ENCODE results near the gene DNMBP. TPM values are rescaled to one million over a fixed set of nuclear protein-coding genes. Genes with fewer than 3 reads are reported as not detected.

DNMBP gene
- total and polyA plus RNA-seq, 2 of the 8 experiments (the other 6 are each of a cell fraction or from before 2014, with no cell fraction given) = 19.1 to 26.4 TPM

DNA sequence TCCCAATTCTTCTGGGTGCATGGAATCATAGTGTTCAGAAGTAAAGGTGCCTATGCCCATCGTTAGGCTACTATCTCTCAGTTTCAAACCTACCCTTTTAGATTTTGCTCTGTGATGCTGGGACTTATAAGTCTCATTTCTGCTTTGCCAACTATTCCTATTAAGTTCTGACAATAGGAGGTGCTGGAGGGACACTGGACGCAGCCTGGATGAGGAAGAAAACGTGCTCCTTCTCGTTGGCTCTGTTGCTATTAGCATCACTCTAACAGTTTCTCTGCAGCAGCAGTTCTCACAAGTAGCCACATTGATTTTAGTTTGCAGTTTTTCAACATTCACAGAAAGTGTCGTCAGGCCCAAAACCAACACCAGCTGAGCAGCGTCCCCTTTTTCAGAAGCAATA is 154.9 kb downstream of the DNMBP start:
- Histone ChIP-seq H3K18ac (ENCODE audit: extremely low read depth, low read length) (no peak overlapping the region), H3K9me3 (ENCODE audit: insufficient read depth in 2 of 2, low read depth in 1 of 2, low read length in 1 of 2) (no peaks in the 10 kb centered on the region), H3K56ac (replicated peaks; ENCODE audit: insufficient read length, low read depth, low read length) (no peak overlapping the region), H2BK120ac (replicated peaks; ENCODE audit: low read depth, low read length) (no peak overlapping the region), H2BK20ac (ENCODE audit: low read length) (no peak overlapping the region), H4K5ac (ENCODE audit: insufficient read length, low read depth, low read length) (no peak overlapping the region), H3K4me1 (replicated peaks in 1 of 4; ENCODE audit: control insufficient read depth in 3 of 4, insufficient read depth in 4 of 4, low read length in 3 of 4) (peaks cover 4 to 11% (median 9%) of the 10 kb centered on the region in 4 experiments; a peak in 6 of 7 replicates), H3K23me2 (ENCODE audit: low read depth, low read length) (no peaks in the 10 kb centered on the region), H3K27ac (ENCODE audit: low read depth, low read length) (no peak overlapping the region), H4K91ac (replicated peaks; ENCODE audit: insufficient read length, low read length) (no peak overlapping the region), H3K4ac (replicated peaks; ENCODE audit: insufficient read length, low read depth, low read length) (no peak overlapping the region), H3K27me3 (replicated peaks in 1 of 4; ENCODE audit: control insufficient read depth in 3 of 4, extremely low read depth in 1 of 4, insufficient read depth in 3 of 4, low read length in 3 of 4) (no peaks in the 10 kb centered on the region), H3K9ac (replicated peaks in 1 of 4; ENCODE audit: extremely low read depth in 1 of 4, low read depth in 3 of 4, low read length in 3 of 4) (no peak overlapping the region), H3K4me2 (ENCODE audit: insufficient read depth in 1 of 2, low read depth in 2 of 2, low read length in 2 of 2) (no peak overlapping the region), H2AFZ (ENCODE audit: low read length) (no peak overlapping the region), H2BK12ac (ENCODE audit: low read depth, low read length) (no peak overlapping the region), H3K79me1 (ENCODE audit: low read depth, low read length) (no peaks in the 10 kb centered on the region), H3K79me2 (ENCODE audit: control insufficient read depth in 1 of 2, insufficient read depth in 2 of 2, low read length in 2 of 2) (no peaks in the 10 kb centered on the region), H2BK15ac (ENCODE audit: low read length) (no peak overlapping the region), H4K20me1 (replicated peaks in 1 of 2; ENCODE audit: control insufficient read depth in 1 of 2, insufficient read depth in 2 of 2, low read length in 2 of 2) (no peaks in the 10 kb centered on the region), H2BK5ac (ENCODE audit: low read depth, low read length) (no peak overlapping the region), H3K14ac (ENCODE audit: insufficient read length) (no peak overlapping the region), H4K8ac (ENCODE audit: extremely low read depth, insufficient read depth, low read length) (no peak overlapping the region), H2AK5ac (ENCODE audit: low read depth, low read length) (no peak overlapping the region), H3K4me3 (ENCODE audit: extremely low read depth in 1 of 4, insufficient read depth in 2 of 4, low read depth in 3 of 4, low read length in 4 of 4) (no peak overlapping the region), H3K36me3 (ENCODE audit: control insufficient read depth in 2 of 4, insufficient read depth in 4 of 4, low read length in 3 of 4) (no peaks in the 10 kb centered on the region), H3K23ac (ENCODE audit: insufficient read length) (no peak overlapping the region)
- TF ChIP-seq RAD21 (IDR thresholded peaks at IDR 0.05 in 1 of 2, conservative IDR thresholded peaks at IDR 0.05 in 1 of 2; ENCODE audit: low read depth in 2 of 2, low read length in 2 of 2) (peak; percentile 56 to 65), MAFK (IDR thresholded peaks at IDR 0.05; ENCODE audit: low read depth, low read length) (no peak), GTF2F1 (IDR thresholded peaks at IDR 0.05; ENCODE audit: borderline replicate concordance, low read depth, low read length) (no peak), BRCA1 (IDR thresholded peaks at IDR 0.05; ENCODE audit: low read depth, low read length) (no peak), GABPA (IDR thresholded peaks at IDR 0.05; ENCODE audit: borderline replicate concordance, insufficient read depth, low read length) (no peak), BCL11A (IDR thresholded peaks at IDR 0.05; ENCODE audit: low read depth in 2 of 2, low read length in 2 of 2) (no peak)
- TF ChIP-seq, protein P1, sequence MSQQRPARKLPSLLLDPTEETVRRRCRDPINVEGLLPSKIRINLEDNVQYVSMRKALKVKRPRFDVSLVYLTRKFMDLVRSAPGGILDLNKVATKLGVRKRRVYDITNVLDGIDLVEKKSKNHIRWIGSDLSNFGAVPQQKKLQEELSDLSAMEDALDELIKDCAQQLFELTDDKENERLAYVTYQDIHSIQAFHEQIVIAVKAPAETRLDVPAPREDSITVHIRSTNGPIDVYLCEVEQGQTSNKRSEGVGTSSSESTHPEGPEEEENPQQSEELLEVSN (IDR thresholded peaks at IDR 0.05) = no peak
- TF ChIP-seq, protein P2, sequence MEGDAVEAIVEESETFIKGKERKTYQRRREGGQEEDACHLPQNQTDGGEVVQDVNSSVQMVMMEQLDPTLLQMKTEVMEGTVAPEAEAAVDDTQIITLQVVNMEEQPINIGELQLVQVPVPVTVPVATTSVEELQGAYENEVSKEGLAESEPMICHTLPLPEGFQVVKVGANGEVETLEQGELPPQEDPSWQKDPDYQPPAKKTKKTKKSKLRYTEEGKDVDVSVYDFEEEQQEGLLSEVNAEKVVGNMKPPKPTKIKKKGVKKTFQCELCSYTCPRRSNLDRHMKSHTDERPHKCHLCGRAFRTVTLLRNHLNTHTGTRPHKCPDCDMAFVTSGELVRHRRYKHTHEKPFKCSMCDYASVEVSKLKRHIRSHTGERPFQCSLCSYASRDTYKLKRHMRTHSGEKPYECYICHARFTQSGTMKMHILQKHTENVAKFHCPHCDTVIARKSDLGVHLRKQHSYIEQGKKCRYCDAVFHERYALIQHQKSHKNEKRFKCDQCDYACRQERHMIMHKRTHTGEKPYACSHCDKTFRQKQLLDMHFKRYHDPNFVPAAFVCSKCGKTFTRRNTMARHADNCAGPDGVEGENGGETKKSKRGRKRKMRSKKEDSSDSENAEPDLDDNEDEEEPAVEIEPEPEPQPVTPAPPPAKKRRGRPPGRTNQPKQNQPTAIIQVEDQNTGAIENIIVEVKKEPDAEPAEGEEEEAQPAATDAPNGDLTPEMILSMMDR (IDR thresholded peaks at IDR 0.05; ENCODE audit: control extremely low read depth in 1 of 3, insufficient read depth in 1 of 3, low read depth in 1 of 3, low read length in 3 of 3) = peak; percentile 29 to 52 (median 41)
- ChIA-PET POLR2A (ENCODE audit: partially characterized antibody) (interaction anchor here (1.2 kb wide), 1 partner anchor 19 kb away, joined by 5 read pairs; no protein-coding TSS in a partner anchor), CTCF (ENCODE audit: partially characterized antibody) (interaction anchor here (0.8 to 10.8 kb wide), 11 partner anchors 8 to 338 kb away, joined by 3 to 100 read pairs (median 5); no protein-coding TSS in a partner anchor)
- DNase-seq (ENCODE audit: low read depth in 1 of 2, low spot score in 2 of 2) = no peak
- no peak for FAIRE-seq
- 82% methylated on average over 6 of the region's 6 CpGs; no CpG with 5 or more reads in 1 of the 2 experiments for WGBS, 2 experiments (ENCODE audit: extremely low coverage in 1 of 2, insufficient coverage in 1 of 2, insufficient read length in 1 of 2, insufficient replicate concordance in 2 of 2, low coverage in 1 of 2, low lambda C conversion rate in 2 of 2, missing lambda C conversion rate in 1 of 2)

Data from H1 (cell line).